Measurements from ENCODE around the gene SNRPN.
"Not testable (repeated sequence)": the region's sequence is repeated elsewhere in the genome, so short reads cannot be mapped to it uniquely, and the experiment has no call there.

SNRPN gene

GRCh38 chr15:24971052-24971451 lies 16.3 kb downstream of the SNRPN start:
- no peak for DNase-seq (ENCODE audit: low spot score)

- no peak for DNase-seq (ENCODE audit: low spot score)
Measured at GRCh38 chr15:24971772-24972171, 17.0 kb downstream of the SNRPN start.

GRCh38 chr15:24972707-24973106 lies 17.9 kb downstream of the SNRPN start:
- not testable (repeated sequence) for DNase-seq (ENCODE audit: low spot score)

GRCh38 chr15:24976932-24977331 lies 22.1 kb downstream of the SNRPN start:
- DNase-seq (ENCODE audit: low spot score): no peak

GRCh38 chr15:24977686-24978085 lies 22.9 kb downstream of the SNRPN start:
- no peak for DNase-seq (ENCODE audit: low spot score)

GRCh38 chr15:24985224-24985623 lies 30.4 kb downstream of the SNRPN start:
- DNase-seq (ENCODE audit: low spot score): no peak

GRCh38 chr15:24986653-24987052 lies 31.9 kb downstream of the SNRPN start:
- no peak for DNase-seq (ENCODE audit: low spot score)

- no peak for DNase-seq (ENCODE audit: low spot score)
Measured at GRCh38 chr15:25019434-25019833, 64.6 kb downstream of the SNRPN start.

- DNase-seq (ENCODE audit: low spot score): no peak
Measured at GRCh38 chr15:25022233-25022632, 67.4 kb downstream of the SNRPN start.

All from CD4-positive, alpha-beta T cell treated with Interleukin-6 at 100 ng/mL for 8 hours (primary cell).